ENCODE data around the gene CDKAL1. TPM values are rescaled to one million over a fixed set of nuclear protein-coding genes. Genes with fewer than 3 reads are reported as not detected.
"Not testable (repeated sequence)": the region's sequence is repeated elsewhere in the genome, so short reads cannot be mapped to it uniquely, and the experiment has no call there.

CDKAL1 gene
- total RNA-seq, 2 experiments from 2014 or later: 20.4 TPM

DNA sequence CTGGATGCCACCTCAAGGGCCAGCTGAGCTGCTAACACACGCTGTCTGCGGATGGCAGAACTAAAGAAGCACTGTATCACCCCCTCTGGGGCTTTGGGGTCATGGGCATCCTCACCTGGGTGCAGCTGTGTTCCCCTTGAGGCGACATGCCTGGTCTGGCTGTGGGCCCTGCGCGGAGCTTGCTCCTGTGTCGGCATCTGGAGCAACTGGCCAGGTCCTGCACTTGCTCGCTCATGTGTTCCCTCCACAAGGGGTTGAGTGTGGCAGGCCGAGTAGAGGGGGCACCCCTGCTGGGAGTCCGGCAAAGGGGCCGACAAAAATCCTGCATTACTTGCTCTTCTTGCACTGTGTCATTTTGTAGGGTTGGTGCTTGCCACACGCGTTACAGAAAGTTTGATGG lies 189.0 kb downstream of the CDKAL1 start:
- Mint-ChIP-seq H3K27ac (no peak overlapping the region), H3K36me3 (ENCODE audit: low read depth) (peaks cover 10% of the 10 kb centered on the region), H3K9me3 (no peaks in the 10 kb centered on the region), H3K4me3 (no peak overlapping the region), H3K27me3 (ENCODE audit: low read depth) (no peaks in the 10 kb centered on the region), H3K4me1 (ENCODE audit: low read depth) (peaks cover 13% of the 10 kb centered on the region)
- CTCF ChIA-PET: interaction anchor here (0.6 kb wide), 1 partner anchor 552 kb away, joined by 3 read pairs; no protein-coding TSS in a partner anchor
- DNase-seq: no peak
- intact Hi-C loops (cut with micrococcal nuclease): no loop called here

DNA sequence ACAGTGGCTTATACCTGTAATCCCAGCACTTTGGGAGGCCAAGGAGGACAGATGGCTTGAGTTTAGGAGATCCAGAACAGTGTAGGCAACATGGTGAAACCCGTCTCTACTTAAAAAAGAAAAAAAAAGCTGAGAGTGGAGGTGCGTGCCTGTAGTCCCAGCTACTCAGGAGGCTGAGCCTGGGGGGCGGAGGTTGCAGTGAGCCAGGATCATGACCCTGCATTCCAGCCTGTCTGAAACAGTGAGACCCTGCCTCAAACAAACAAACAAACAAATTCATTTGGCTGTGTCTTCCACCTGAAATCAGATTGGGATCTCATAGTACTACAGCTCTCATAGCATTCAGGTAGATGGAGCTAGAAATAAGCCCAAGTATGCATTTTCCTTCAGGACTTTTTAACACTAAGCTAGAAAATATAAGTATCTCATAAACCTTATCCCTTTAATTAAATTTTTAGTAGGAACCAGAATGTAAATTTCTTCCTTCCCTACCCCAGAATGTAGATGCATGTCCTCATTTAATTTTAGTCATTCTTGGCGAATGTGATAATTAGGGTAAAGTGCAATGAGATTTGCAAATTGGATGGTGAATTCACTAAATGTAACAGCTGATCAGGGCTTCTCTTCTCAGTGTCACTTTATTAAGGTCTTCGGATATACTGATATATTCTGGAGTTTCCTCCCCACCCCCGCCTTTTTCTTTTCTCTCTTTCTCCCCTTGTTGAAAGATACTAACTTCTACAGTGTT lies 190.4 kb downstream of the CDKAL1 start:
- Mint-ChIP-seq H3K9me3 (no peaks in the 10 kb centered on the region), H3K27ac (no peak overlapping the region), H3K4me1 (ENCODE audit: low read depth) (peaks cover 4% of the 10 kb centered on the region), H3K36me3 (ENCODE audit: low read depth) (peaks cover 10% of the 10 kb centered on the region), H3K4me3 (no peak overlapping the region), H3K27me3 (ENCODE audit: low read depth) (no peaks in the 10 kb centered on the region)
- no peak for DNase-seq
- intact Hi-C loops (cut with micrococcal nuclease): no loop called here
- CTCF ChIA-PET: no interaction called here

DNA sequence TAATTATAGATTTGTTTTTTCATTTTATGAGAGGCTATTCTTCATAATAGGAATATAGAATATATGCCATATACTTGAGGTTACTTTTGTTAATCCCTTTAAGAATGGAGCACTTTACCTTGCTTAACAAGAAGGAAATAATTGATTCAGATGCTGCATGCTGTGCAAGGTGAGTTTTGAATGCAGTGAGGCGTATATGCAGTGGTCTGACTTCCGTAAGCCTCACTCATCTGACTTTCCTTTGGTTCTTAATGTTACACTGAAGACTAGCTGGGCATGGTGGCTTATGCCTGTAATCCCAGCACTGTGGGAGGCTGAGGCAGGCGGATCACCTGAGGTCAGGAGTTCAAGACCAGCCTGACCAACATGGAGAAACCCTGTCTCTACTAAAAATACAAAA lies 191.0 kb downstream of the CDKAL1 start:
- H3K36me3 Mint-ChIP-seq (ENCODE audit: low read depth); H3K4me1 Mint-ChIP-seq (ENCODE audit: low read depth); DNase-seq; H3K9me3 Mint-ChIP-seq; CTCF ChIA-PET; H3K27me3 Mint-ChIP-seq (ENCODE audit: low read depth); H3K4me3 Mint-ChIP-seq; H3K27ac Mint-ChIP-seq; intact Hi-C loops (cut with micrococcal nuclease): not testable (repeated sequence)

DNA sequence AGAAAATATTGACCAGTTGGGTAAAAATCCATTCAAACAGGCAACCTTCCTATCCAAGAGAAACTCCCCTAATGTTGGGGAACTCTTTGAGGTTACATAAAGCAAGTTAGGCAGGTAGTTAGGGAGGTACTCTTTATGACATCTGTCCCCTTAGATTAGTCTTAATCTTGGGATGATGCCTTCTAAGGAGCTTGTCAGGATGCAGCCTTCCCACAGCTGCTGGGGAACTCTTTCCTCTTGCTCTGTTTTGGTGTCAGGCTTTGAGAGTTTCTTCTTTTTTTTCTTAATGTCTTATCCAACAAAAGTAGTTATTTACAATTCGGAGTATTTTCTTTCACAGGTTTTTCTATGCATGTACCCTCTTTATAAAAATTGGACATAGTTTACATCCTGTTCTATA lies 194.8 kb downstream of the CDKAL1 start:
- H3K36me3 Mint-ChIP-seq (ENCODE audit: low read depth): peaks cover 10% of the 10 kb centered on the region
- intact Hi-C loops (cut with micrococcal nuclease): no loop called here
- no peaks in the 10 kb centered on the region for H3K9me3 Mint-ChIP-seq
- H3K4me3 Mint-ChIP-seq: no peak overlapping the region
- H3K4me1 Mint-ChIP-seq (ENCODE audit: low read depth): peaks cover 12% of the 10 kb centered on the region
- no peaks in the 10 kb centered on the region for H3K27me3 Mint-ChIP-seq (ENCODE audit: low read depth)
- H3K27ac Mint-ChIP-seq: no peak overlapping the region
- no peak for DNase-seq
- CTCF ChIA-PET: no interaction called here

DNA sequence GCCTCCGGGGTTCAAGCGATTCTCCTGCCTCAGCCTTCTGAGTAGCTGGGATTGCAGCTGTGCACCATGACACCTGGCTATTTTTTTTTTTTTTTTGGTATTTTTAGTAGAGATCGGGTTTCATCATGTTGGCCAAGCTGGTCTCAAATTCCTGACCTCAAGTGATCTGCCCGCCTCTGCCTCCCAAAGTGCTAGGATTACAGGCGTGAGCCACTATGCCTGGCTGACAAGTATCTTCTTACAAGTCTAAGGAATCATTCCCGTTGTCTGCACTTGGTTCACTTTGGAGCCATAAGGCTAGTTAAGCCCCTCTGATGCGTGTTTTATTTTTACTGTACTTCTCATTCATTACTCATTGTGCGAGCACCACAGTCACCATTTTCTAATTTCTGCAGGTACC lies 198.1 kb downstream of the CDKAL1 start:
- H3K4me3 Mint-ChIP-seq; intact Hi-C loops (cut with micrococcal nuclease); H3K27ac Mint-ChIP-seq; H3K36me3 Mint-ChIP-seq (ENCODE audit: low read depth); CTCF ChIA-PET; H3K9me3 Mint-ChIP-seq; DNase-seq; H3K27me3 Mint-ChIP-seq (ENCODE audit: low read depth): not testable (repeated sequence)
- H3K4me1 Mint-ChIP-seq (ENCODE audit: low read depth): peaks cover 12% of the 10 kb centered on the region

DNA sequence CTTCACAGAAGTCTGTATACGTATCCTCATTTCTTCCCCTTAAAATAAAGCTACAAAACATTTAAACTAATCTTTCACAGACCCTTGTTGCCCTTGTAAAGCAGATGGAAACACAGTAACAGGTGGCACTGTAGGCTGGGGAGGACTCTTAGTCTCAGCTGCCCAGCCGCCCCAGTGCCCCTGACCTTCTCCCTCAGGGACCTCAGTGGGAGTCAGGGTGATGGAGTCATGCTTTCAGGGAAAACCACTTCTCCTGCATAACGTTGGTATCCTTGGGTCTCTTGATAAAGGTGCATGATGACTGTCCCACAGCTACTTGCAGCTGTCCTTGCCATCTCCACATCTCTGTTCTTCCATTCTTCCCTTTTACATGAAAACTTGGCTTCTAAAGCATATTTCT lies 198.6 kb downstream of the CDKAL1 start:
- Mint-ChIP-seq H3K4me3 (no peak overlapping the region), H3K27me3 (ENCODE audit: low read depth) (no peaks in the 10 kb centered on the region), H3K4me1 (ENCODE audit: low read depth) (peaks cover 12% of the 10 kb centered on the region), H3K27ac (no peak overlapping the region), H3K36me3 (ENCODE audit: low read depth) (peaks cover 10% of the 10 kb centered on the region), H3K9me3 (no peaks in the 10 kb centered on the region)
- no peak for DNase-seq
- intact Hi-C loops (cut with micrococcal nuclease): no loop called here
- CTCF ChIA-PET: no interaction called here

DNA sequence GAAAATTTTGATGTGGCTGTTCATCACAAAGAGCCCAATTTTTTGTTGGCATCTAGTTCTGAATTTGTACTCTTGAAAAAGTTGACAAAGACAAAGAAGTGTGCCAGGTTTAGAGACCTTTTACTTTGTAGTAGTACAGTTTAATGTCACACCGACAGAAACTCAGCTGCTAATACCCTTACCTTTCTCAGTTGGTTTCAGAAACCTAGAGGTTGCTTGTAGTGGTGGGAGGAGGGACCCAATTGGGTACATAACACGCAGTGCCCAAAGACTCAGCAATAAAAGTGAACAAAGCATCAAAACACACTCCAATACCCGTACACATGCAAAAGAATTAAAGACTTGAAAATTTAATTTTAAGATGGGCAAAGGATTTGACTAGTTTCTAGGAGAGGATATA lies 203.7 kb downstream of the CDKAL1 start:
- H3K4me1 Mint-ChIP-seq (ENCODE audit: low read depth): no peaks in the 10 kb centered on the region
- H3K36me3 Mint-ChIP-seq (ENCODE audit: low read depth): peaks cover 34% of the 10 kb centered on the region
- H3K9me3 Mint-ChIP-seq: peaks cover 6% of the 10 kb centered on the region
- H3K27ac Mint-ChIP-seq: no peak overlapping the region
- CTCF ChIA-PET: no interaction called here
- H3K4me3 Mint-ChIP-seq: no peak overlapping the region
- intact Hi-C loops (cut with micrococcal nuclease): no loop called here
- H3K27me3 Mint-ChIP-seq (ENCODE audit: low read depth): no peaks in the 10 kb centered on the region
- no peak for DNase-seq

DNA sequence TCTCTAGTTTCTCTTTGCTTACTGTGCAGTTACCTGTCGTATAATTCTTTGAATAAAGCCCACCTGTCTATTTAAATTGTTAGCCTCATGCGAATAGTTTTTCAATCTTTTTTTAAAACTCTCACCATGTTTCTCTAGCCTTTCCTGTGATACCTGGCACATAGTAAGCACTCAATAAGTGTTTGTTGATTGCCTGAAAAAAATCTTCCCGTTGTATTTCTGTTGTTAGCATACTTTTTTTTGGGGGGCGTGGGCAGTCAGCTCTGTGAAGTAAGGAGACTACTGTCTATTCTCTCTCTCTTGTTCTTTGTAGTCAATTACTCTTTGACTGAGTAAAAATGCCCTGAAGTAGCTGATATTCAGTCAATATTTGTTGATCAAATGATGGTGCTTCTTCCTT lies 205.8 kb downstream of the CDKAL1 start:
- H3K27me3 Mint-ChIP-seq (ENCODE audit: low read depth): no peaks in the 10 kb centered on the region
- peaks cover 2% of the 10 kb centered on the region for H3K4me1 Mint-ChIP-seq (ENCODE audit: low read depth)
- H3K9me3 Mint-ChIP-seq: peaks cover 6% of the 10 kb centered on the region
- H3K27ac Mint-ChIP-seq: no peak overlapping the region
- no peak for DNase-seq
- intact Hi-C loops (cut with micrococcal nuclease): no loop called here
- CTCF ChIA-PET: no interaction called here
- H3K4me3 Mint-ChIP-seq: no peak overlapping the region
- H3K36me3 Mint-ChIP-seq (ENCODE audit: low read depth): peaks cover 36% of the 10 kb centered on the region

DNA sequence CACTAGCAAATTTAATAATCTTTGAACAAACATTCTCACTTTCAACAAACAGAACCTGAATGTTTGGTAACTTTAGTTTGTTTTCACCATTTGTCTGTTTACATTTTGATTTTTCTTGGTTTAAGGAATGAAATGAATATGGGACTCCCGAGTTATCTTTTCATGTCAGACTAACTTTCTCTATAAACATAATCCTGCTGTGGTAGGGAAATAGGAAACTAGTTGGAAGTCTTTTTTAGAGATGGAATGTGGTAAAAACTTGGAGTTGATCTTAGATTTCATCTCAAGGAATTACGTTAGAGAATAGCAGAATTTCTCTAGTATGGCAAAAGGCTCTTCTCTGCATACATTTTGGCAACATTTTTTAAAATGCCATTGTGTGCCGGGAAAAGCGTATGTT lies 206.5 kb downstream of the CDKAL1 start:
- Mint-ChIP-seq H3K36me3 (ENCODE audit: low read depth) (peaks cover 39% of the 10 kb centered on the region), H3K4me1 (ENCODE audit: low read depth) (peaks cover 5% of the 10 kb centered on the region), H3K4me3 (no peak overlapping the region), H3K27ac (no peak overlapping the region), H3K9me3 (peaks cover 6% of the 10 kb centered on the region), H3K27me3 (ENCODE audit: low read depth) (no peaks in the 10 kb centered on the region)
- CTCF ChIA-PET: no interaction called here
- intact Hi-C loops (cut with micrococcal nuclease): no loop called here
- no peak for DNase-seq

DNA sequence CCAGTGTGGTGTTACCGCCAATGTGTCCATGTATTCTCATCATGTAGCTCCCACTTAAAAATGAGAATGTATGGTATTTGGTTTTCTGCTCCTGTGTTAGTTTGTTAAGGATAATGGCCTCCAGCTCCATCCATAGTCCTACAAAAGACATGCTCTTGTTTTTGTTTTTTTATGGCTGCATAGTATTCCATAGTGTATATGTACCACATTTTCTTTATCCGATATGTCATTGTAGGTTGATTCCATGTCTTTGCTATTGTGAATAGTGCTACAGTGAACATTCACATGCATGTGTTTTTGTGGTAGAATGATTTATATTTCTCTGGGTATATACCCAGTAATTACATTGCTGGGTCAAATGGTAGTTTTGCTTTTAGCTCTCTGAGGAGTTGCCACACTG lies 207.2 kb downstream of the CDKAL1 start:
- Mint-ChIP-seq H3K4me1 (ENCODE audit: low read depth) (peaks cover 12% of the 10 kb centered on the region), H3K4me3 (no peak overlapping the region), H3K36me3 (ENCODE audit: low read depth) (peaks cover 39% of the 10 kb centered on the region), H3K27me3 (ENCODE audit: low read depth) (no peaks in the 10 kb centered on the region), H3K9me3 (peaks cover 6% of the 10 kb centered on the region), H3K27ac (no peak overlapping the region)
- CTCF ChIA-PET: interaction anchor here (0.7 kb wide), 1 partner anchor 75 kb away, joined by 3 read pairs; no protein-coding TSS in a partner anchor
- intact Hi-C loops (cut with micrococcal nuclease): no loop called here
- DNase-seq: no peak

DNA sequence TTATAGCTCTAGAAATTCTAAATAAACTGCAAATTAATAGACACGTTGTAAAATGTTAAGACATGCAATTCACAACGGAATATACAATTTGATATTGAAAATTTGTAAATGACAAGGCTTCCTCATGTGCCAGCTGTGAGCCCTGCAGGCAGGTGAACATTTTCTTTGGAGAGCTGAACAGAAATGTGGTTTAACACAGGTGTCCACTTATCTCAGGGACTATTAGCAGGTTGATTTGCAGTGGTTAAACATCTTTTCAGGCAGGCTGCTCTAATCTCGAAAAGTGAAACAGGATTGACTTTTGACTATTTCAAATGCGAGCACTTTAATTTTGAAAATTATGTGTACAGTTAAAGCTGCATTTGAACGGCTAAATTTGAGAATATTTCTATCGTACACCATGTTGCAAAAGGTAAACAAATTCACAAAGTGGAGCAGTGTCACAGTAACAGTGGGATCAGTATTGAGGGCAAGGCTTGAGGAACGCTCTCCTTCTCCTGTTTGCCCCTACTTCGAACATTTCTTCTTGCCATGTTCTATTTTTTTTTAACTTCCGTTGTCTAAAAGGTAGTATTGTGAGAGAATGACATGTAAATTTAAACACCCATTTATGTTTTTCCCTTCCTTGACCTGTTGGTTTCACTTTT lies 210.8 kb downstream of the CDKAL1 start:
- Mint-ChIP-seq H3K27me3 (ENCODE audit: low read depth) (no peaks in the 10 kb centered on the region), H3K4me1 (ENCODE audit: low read depth) (peaks cover 26% of the 10 kb centered on the region), H3K36me3 (ENCODE audit: low read depth) (peaks cover 26% of the 10 kb centered on the region), H3K4me3 (no peak overlapping the region), H3K9me3 (peaks cover 6% of the 10 kb centered on the region), H3K27ac (no peak overlapping the region)
- DNase-seq: no peak
- intact Hi-C loops (cut with micrococcal nuclease): no loop called here
- CTCF ChIA-PET: interaction anchor here (0.6 kb wide), 2 partner anchors 9 to 181 kb away, joined by 3 read pairs; no protein-coding TSS in a partner anchor

DNA sequence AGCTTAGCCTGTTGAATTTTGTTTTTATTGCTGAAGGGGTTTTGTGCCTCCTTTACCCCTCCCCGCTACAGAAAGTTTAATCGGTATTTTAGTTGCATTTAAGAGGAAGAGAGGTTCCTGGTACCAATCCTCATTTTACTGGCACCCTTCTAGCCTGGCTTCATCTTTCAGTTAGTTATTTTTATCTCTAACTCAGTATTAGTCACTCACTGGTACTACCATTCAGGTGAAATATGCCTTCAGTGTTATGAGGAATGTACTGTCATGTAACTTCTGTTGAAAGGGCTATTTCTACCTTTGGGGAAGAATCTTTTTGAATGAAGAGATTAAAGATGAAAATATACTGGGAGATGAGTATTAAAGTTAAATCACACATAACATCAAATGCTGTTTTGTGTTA lies 211.8 kb downstream of the CDKAL1 start:
- intact Hi-C loops (cut with micrococcal nuclease): no loop called here
- no peaks in the 10 kb centered on the region for H3K27me3 Mint-ChIP-seq (ENCODE audit: low read depth)
- DNase-seq: no peak
- H3K4me3 Mint-ChIP-seq: no peak overlapping the region
- CTCF ChIA-PET: interaction anchor here (0.7 kb wide), 1 partner anchor 60 kb away, joined by 6 read pairs; no protein-coding TSS in a partner anchor
- no peak overlapping the region for H3K27ac Mint-ChIP-seq
- H3K4me1 Mint-ChIP-seq (ENCODE audit: low read depth): peaks cover 28% of the 10 kb centered on the region
- peaks cover 18% of the 10 kb centered on the region for H3K36me3 Mint-ChIP-seq (ENCODE audit: low read depth)
- peaks cover 6% of the 10 kb centered on the region for H3K9me3 Mint-ChIP-seq
